K562 (cell line): ENCODE data around the gene DOCK3. TPM values are rescaled to one million over a fixed set of nuclear protein-coding genes. Genes with fewer than 3 reads are reported as not detected.

Experiments used
- ATAC-seq: fragments of 200-7000 bp; cut with Tn5 transposase; 3 replicates; pipeline ENCODE4 v1.9.1; 2020; ENCODE audit warnings: moderate library complexity
- BruUV-seq: library from RNA; stranded (reverse); fragments of 400-500 nt; replicated peaks from 2 replicates; lab custom pipeline; 2021; lab: Mats Ljungman, UMichigan
- CTCF ChIA-PET: fragments of 300-600 bp; formaldehyde crosslinking; extraction: SDS; loops from one replicate; lab custom pipeline; 2021; ENCODE audit warnings: low intra/inter-chr PET ratio; lab: Yijun Ruan, JAX
- POLR2A ChIA-PET: fragments of 300-600, 350-650 bp; sonication (Branson Sonifier 250); formaldehyde crosslinking; extraction: SDS; loops from one replicate; lab custom pipeline; 2021; ENCODE audit warnings: antibody characterized with exemption, inconsistent platforms; lab: Yijun Ruan, JAX
- DNase-seq, 4 experiments: peaks; one replicate each; pipeline versions ENCODE4 v3.0.0 to v3.0.0-alpha.2; 2011 to 2018; ENCODE audit warnings: low spot score in 3 of 4, mixed read lengths in 3 of 4; ENCODE audit errors: extremely low read depth in 1 of 4
- FAIRE-seq: peaks from 2 replicates; lab custom pipeline; 2011; peaks lifted over from hg19 to GRCh38; lab: Jason Lieb, UNC
- H2AFZ ChIP-seq: 2 replicates; pipeline ENCODE4 v1.6.0; 2011; ENCODE audit warnings: low read depth, low read length, control low read depth, inconsistent platforms
- H3K27ac ChIP-seq: fragments of 200-600 bp; 3 replicates; pipeline ENCODE4 v1.8.0; 2011; ENCODE audit warnings: low read depth, mild to moderate bottlenecking, control low read depth, inconsistent platforms, low read length, moderate library complexity, mixed read lengths; ENCODE audit errors: extremely low read depth
- H3K27me3 ChIP-seq, 2 experiments: fragments of 300-600 bp in 1 of 2; 2 replicates in 1 of 2; 3 replicates in 1 of 2; pipeline versions ENCODE4 v1.6.0 to v1.8.0; 2011; ENCODE audit warnings: inconsistent platforms in 2 of 2, low read length in 2 of 2, mild to moderate bottlenecking in 1 of 2, mixed read lengths in 1 of 2, moderate library complexity in 1 of 2; ENCODE audit not compliant: control insufficient read depth in 2 of 2, insufficient read depth in 2 of 2
- H3K36me3 ChIP-seq: fragments of 300-600 bp; 3 replicates; pipeline ENCODE4 v1.8.0; 2011; ENCODE audit warnings: mild to moderate bottlenecking, low read length, inconsistent platforms; ENCODE audit not compliant: control insufficient read depth, insufficient read depth
- H3K4me1 ChIP-seq, 2 experiments: fragments of 200-600 bp in 1 of 2; replicated peaks in 1 of 2; 2 replicates in 1 of 2; 3 replicates in 1 of 2; pipeline versions ENCODE4 v1.5.1 to v1.8.0; 2011; ENCODE audit warnings: inconsistent platforms in 2 of 2, low read length in 2 of 2, mild to moderate bottlenecking in 1 of 2, mixed read lengths in 1 of 2, moderate library complexity in 1 of 2; ENCODE audit not compliant: control insufficient read depth in 2 of 2, insufficient read depth in 2 of 2
- H3K4me2 ChIP-seq: 2 replicates; pipeline ENCODE4 v1.6.1; 2011; ENCODE audit warnings: low read length, control low read depth, inconsistent platforms, mixed read lengths; ENCODE audit not compliant: insufficient read depth
- H3K4me3 ChIP-seq: fragments of 200-600 bp; sonication (generic), shearing (Covaris generic); 2 replicates; pipeline ENCODE4 v1.5.1; 2016; ENCODE audit warnings: control low read depth, inconsistent platforms
- H3K79me2 ChIP-seq: fragments of 200-600 bp; 3 replicates; pipeline ENCODE4 v1.8.0; 2011; ENCODE audit warnings: low read length, inconsistent platforms; ENCODE audit not compliant: control insufficient read depth, insufficient read depth
- H3K9ac ChIP-seq, 2 experiments: 2 replicates each; pipeline versions ENCODE4 v1.6.0 to v1.6.1; 2011; ENCODE audit warnings: low read depth in 2 of 2, low read length in 2 of 2, control low read depth in 1 of 2, inconsistent platforms in 1 of 2, mild to moderate bottlenecking in 1 of 2, mixed read lengths in 1 of 2; ENCODE audit not compliant: insufficient read depth in 1 of 2
- H3K9me1 ChIP-seq: one replicate; pipeline ENCODE4 v1.6.0; 2011; ENCODE audit warnings: inconsistent platforms, mild to moderate bottlenecking, low read length, moderate library complexity; ENCODE audit not compliant: control insufficient read depth, insufficient read depth
- H3K9me3 ChIP-seq: replicated peaks from 2 replicates; pipeline ENCODE4 v1.5.1; 2011; ENCODE audit warnings: low read depth, low read length, inconsistent platforms; ENCODE audit not compliant: control insufficient read depth, insufficient read depth
- H4K20me1 ChIP-seq: replicated peaks from 2 replicates; pipeline ENCODE4 v1.6.1; 2011; ENCODE audit warnings: low read length, inconsistent platforms, mixed read lengths; ENCODE audit not compliant: control insufficient read depth, insufficient read depth
- EGR1 ChIP-seq: fragments of 450-650 bp; conservative IDR thresholded peaks from 2 replicates; pipeline ENCODE4 v1.6.1; 2017; ENCODE audit warnings: mild to moderate bottlenecking
- IRF1 ChIP-seq: sonication (generic); formaldehyde crosslinking; IDR thresholded peaks from 2 replicates; pipeline ENCODE4 v1.8.0; 2022; ENCODE audit warnings: missing genetic modification reagents, mild to moderate bottlenecking, borderline replicate concordance
- NELFE ChIP-seq: IDR thresholded peaks from 2 replicates; pipeline ENCODE4 v1.6.1; 2011; ENCODE audit warnings: mild to moderate bottlenecking; ENCODE audit not compliant: insufficient read depth, insufficient read length
- POU5F1 ChIP-seq: fragments of 150-350 bp; IDR thresholded peaks from 2 replicates; pipeline ENCODE4 v1.6.1; 2014; ENCODE audit warnings: borderline replicate concordance, low read length, low read depth, mild to moderate bottlenecking; ENCODE audit not compliant: partially characterized antibody
- RBM25 ChIP-seq: fragments of 200-400 bp; formaldehyde crosslinking; IDR thresholded peaks from 2 replicates; pipeline ENCODE4 v1.6.1; 2018; ENCODE audit warnings: low read length, low read depth, moderate library complexity; ENCODE audit not compliant: severe bottlenecking
- TEAD1 ChIP-seq, 2 experiments: fragments of 450-650 bp in 1 of 2; sonication (generic) in 1 of 2; formaldehyde crosslinking; IDR thresholded peaks; 2 replicates each; pipeline versions ENCODE4 v1.4.0 to v1.8.0; 2020 to 2022; ENCODE audit warnings: mild to moderate bottlenecking in 2 of 2, missing genetic modification reagents in 1 of 2
- ZBTB9 ChIP-seq: fragments of 450-650 bp; formaldehyde crosslinking; IDR thresholded peaks from 2 replicates; pipeline ENCODE4 v1.4.0; 2020; ENCODE audit warnings: mild to moderate bottlenecking, moderate library complexity
- ZFP1 ChIP-seq: fragments of 450-650 bp; formaldehyde crosslinking; IDR thresholded peaks from 2 replicates; pipeline ENCODE4 v1.4.0; 2020; ENCODE audit warnings: mild to moderate bottlenecking, mixed read lengths
- ZHX1 ChIP-seq: fragments of 150-350 bp; conservative IDR thresholded peaks from 2 replicates; pipeline ENCODE4 v1.6.1; 2014; ENCODE audit warnings: low read length
- ZNF316 ChIP-seq: fragments of 450-650 bp; IDR thresholded peaks from 2 replicates; pipeline ENCODE4 v1.6.1; 2016
- WGBS: fragments of 100-300 bp; shearing (Covaris generic); methylation state at CpG from one replicate; pipeline ENCODE4 v1.1.6; 2016; ENCODE audit warnings: low coverage, mixed read lengths; ENCODE audit not compliant: insufficient coverage; ENCODE audit errors: missing lambda C conversion rate; 5-methylcytosine and 5-hydroxymethylcytosine counted together
- in situ Hi-C: fragments of 300-500 bp; cut with MboI; formaldehyde crosslinking; loops from 4 replicates; pipeline ENCODE4 v1.15.0; 2018; ENCODE audit warnings: inconsistent platforms, mixed read lengths
- intact Hi-C: fragments of 100-400 bp; cut with micrococcal nuclease; formaldehyde crosslinking; loops from 2 replicates; pipeline ENCODE4 v1.14.2; 2022
- polyA plus RNA-seq, 8 experiments: library from polyadenylated mRNA; depleted of rRNA in 4 of 8; stranded (reverse) in 5 of 8; unstranded in 3 of 8; fragments of >200 nt; fragmentation: Nextera tagmentation in 2 of 8; fragmentation: Illumina TruSeq in 1 of 8; extraction: Ambion mirVana in 2 of 8; extraction: Trizol in 1 of 8; gene quantifications; 2 replicates each; pipeline versions ENCODE4 v1.2.1 to v1.2.3, GENCODE V29; 2011 to 2014; ENCODE audit warnings: inconsistent platforms in 1 of 8, missing spikeins in 1 of 8
- total RNA-seq, 7 experiments: library from RNA; depleted of rRNA in 6 of 7; stranded (reverse); fragments of >200 nt in 6 of 7; fragmentation: Illumina TruSeq in 2 of 7; extraction: Trizol in 2 of 7; gene quantifications; 2 replicates each; pipeline versions ENCODE4 v1.2.1 to v1.2.3, GENCODE V29; 2011 to 2021; ENCODE audit warnings: low replicate concordance in 1 of 7

The DOCK3 gene
- total and polyA plus RNA-seq, 9 of the 15 experiments (the other 6 are each of a cell fraction or from before 2014, with no cell fraction given): under 0.01 to 0.03 (median 0.01) TPM; not detected in 4

- 58% methylated on average over 4 of the region's 5 CpGs for WGBS
- CTCF ChIA-PET: no interaction called here
- Histone ChIP-seq H3K4me1 (peaks cover 0 to 14% of the 10 kb centered on the region in 2 experiments; a peak in 4 of 5 replicates), H3K27me3 (no peaks in the 10 kb centered on the region), H3K9ac (no peak overlapping the region), H4K20me1 (peaks cover 23% of the 10 kb centered on the region), H3K9me1 (peaks cover 2% of the 10 kb centered on the region), H2AFZ (no peak overlapping the region), H3K4me2 (no peak overlapping the region), H3K27ac (no peak overlapping the region), H3K36me3 (peaks cover 15% of the 10 kb centered on the region; the same call in 1 of the 3 replicates), H3K79me2 (peaks cover 20% of the 10 kb centered on the region), H3K9me3 (no peaks in the 10 kb centered on the region), H3K4me3 (no peak overlapping the region)
- FAIRE-seq (no peak), DNase-seq (no peak), ATAC-seq (no peak)
- TF ChIP-seq IRF1 (CRISPR knock-in tag) (no peak), EGR1 (peak; percentile 20; the same call in 1 of the 2 replicates)
- no TSS peak for BruUV-seq
- POLR2A ChIA-PET: interaction anchor here (0.6 to 0.9 kb wide), 5 partner anchors 19 to 1040 kb away, joined by 3 to 4 read pairs (median 4); no protein-coding TSS in a partner anchor
- intact Hi-C loops (no loop called here), in situ Hi-C loops (loop anchor here (25.0 kb wide), 1 partner anchor 1054 kb away; no protein-coding TSS in a partner anchor)
Measured at GRCh38 chr3:50633230-50633790, 41.4 kb upstream of the DOCK3 start.

GRCh38 chr3:50635066-50635465 lies 39.7 kb upstream of the DOCK3 start:
- H3K9ac ChIP-seq: no peak overlapping the region
- CTCF ChIA-PET: no interaction called here
- no peaks in the 10 kb centered on the region for H3K27me3 ChIP-seq
- DNase-seq: no peak
- no peak overlapping the region for H3K27ac ChIP-seq
- in situ Hi-C loops: loop anchor here (25.0 kb wide), 1 partner anchor 1052 kb away; no protein-coding TSS in a partner anchor
- intact Hi-C loops: no loop called here
- POLR2A ChIA-PET: interaction anchor here (0.5 to 1.0 kb wide), 2 partner anchors 10 to 897 kb away, joined by 3 read pairs; no protein-coding TSS in a partner anchor
- H4K20me1 ChIP-seq: peaks cover 24% of the 10 kb centered on the region
- peaks cover 0 to 14% of the 10 kb centered on the region in 2 experiments; a peak in 4 of 5 replicates for H3K4me1 ChIP-seq
- H2AFZ ChIP-seq: no peak overlapping the region
- ATAC-seq: no peak
- no TSS peak for BruUV-seq
- no peaks in the 10 kb centered on the region for H3K9me3 ChIP-seq
- no peak overlapping the region for H3K4me3 ChIP-seq
- no peak for FAIRE-seq
- H3K9me1 ChIP-seq: peaks cover 5% of the 10 kb centered on the region
- no peak overlapping the region for H3K4me2 ChIP-seq
- H3K79me2 ChIP-seq: peaks cover 17% of the 10 kb centered on the region
- peaks cover 18% of the 10 kb centered on the region; the same call in 1 of the 3 replicates for H3K36me3 ChIP-seq
- TF ChIP-seq ZHX1 (no peak), ZNF316 (no peak), POU5F1 (no peak), ZFP1 (CRISPR knock-in tag) (no peak), RBM25 (peak; percentile 34), NELFE (no peak), TEAD1 (CRISPR knock-in tag; IDR thresholded peaks at IDR 0.05) (no peak), ZBTB9 (CRISPR knock-in tag) (no peak)
